ENCODE results near the gene KRTAP23-1. TPM values are rescaled to one million over a fixed set of nuclear protein-coding genes. Genes with fewer than 3 reads are reported as not detected.

KRTAP23-1 gene
- total RNA-seq (not detected), polyA plus RNA-seq (not detected)
- long read RNA-seq, donor 1, result 0 reads
- long read RNA-seq, donor 2, result 0 reads

GRCh38 chr21:30348506-30348905 is at the start of gene KRTAP23-1:
TSS of gene KRTAP23-1 (minus strand) at chr21:30348606. CDS start at chr21:30348606, 0 bp downstream.
- no peaks in the 10 kb centered on the region for H3K4me1 ChIP-seq
- TF ChIP-seq CTCF (IDR thresholded peaks at IDR 0.05 in 8 of 11, conservative IDR thresholded peaks at IDR 0.05 in 3 of 11) (no peak), POLR2AphosphoS5 (IDR thresholded peaks at IDR 0.05) (no peak), POLR2A (IDR thresholded peaks at IDR 0.05) (no peak)
- 78 to 89% (median 86%) methylated on average over 3 to 4 of the region's 4 CpGs for WGBS, 5 donors
- H3K27ac ChIP-seq, result no peak within 1 kb of the TSS
- H3K9me3 ChIP-seq, result peaks cover 0 to 5% (median 0%) of the 10 kb centered on the region in 8 donors
- H3K36me3 ChIP-seq, result no peaks in the 10 kb centered on the region
- no peak for DNase-seq
- H3K27me3 ChIP-seq (replicated peaks in 1 of 7), result no peaks in the 10 kb centered on the region
- intact Hi-C loops (cut with DNase I; ENCODE audit: low total_unique reads), result no loop called here
- H3K4me3 ChIP-seq, result no peak within 1 kb of the TSS

- Histone ChIP-seq H3K4me3 (no peak within 1 kb of the TSS), H3K36me3 (no peaks in the 10 kb centered on the region), H3K27ac (no peak within 1 kb of the TSS), H3K4me1 (no peaks in the 10 kb centered on the region), H3K27me3 (replicated peaks in 1 of 7) (no peaks in the 10 kb centered on the region), H3K9me3 (peaks cover 0 to 7% (median 4%) of the 10 kb centered on the region in 8 donors)
- no peak for DNase-seq
- TF ChIP-seq POLR2A (IDR thresholded peaks at IDR 0.05) (no peak), CTCF (IDR thresholded peaks at IDR 0.05 in 8 of 11, conservative IDR thresholded peaks at IDR 0.05 in 3 of 11) (no peak), POLR2AphosphoS5 (IDR thresholded peaks at IDR 0.05) (no peak)
- 72 to 83% (median 79%) methylated on average over 4 of the region's 4 CpGs for WGBS, 5 donors
- intact Hi-C loops (cut with DNase I; ENCODE audit: low total_unique reads), result no loop called here
Measured at GRCh38 chr21:30395731-30396130, 47.3 kb upstream of the KRTAP23-1 start, which contains the start of gene KRTAP13-1. TSS of gene KRTAP13-1 (plus strand) at chr21:30396031. CDS start at chr21:30396087, 56 bp downstream.

- intact Hi-C loops (cut with DNase I; ENCODE audit: low total_unique reads), result no loop called here
- WGBS, 5 donors, result 57 to 74% (median 66%) methylated on average over 2 of the region's 2 CpGs
Measured at GRCh38 chr21:30391492-30392025, 43.2 kb upstream of the KRTAP23-1 start.

More at GRCh38 chr21:30391492-30392025, 43.2 kb upstream of the KRTAP23-1 start:
- Histone ChIP-seq H3K4me3 (no peak overlapping the region), H3K36me3 (no peaks in the 10 kb centered on the region), H3K4me1 (no peaks in the 10 kb centered on the region), H3K9me3 (peaks cover 0 to 22% (median 11%) of the 10 kb centered on the region in 8 donors), H3K27ac (no peak overlapping the region), H3K27me3 (replicated peaks in 1 of 7) (no peaks in the 10 kb centered on the region)
- TF ChIP-seq POLR2AphosphoS5 (IDR thresholded peaks at IDR 0.05) (no peak), POLR2A (IDR thresholded peaks at IDR 0.05) (no peak), CTCF (IDR thresholded peaks at IDR 0.05 in 8 of 11, conservative IDR thresholded peaks at IDR 0.05 in 3 of 11) (no peak)
- DNase-seq, result no peak
